ENCODE results near the gene CREB3L2. TPM values are rescaled to one million over a fixed set of nuclear protein-coding genes. Genes with fewer than 3 reads are reported as not detected.

Gene CREB3L2
- total RNA-seq, 1 experiment from 2014 or later: 49.8 TPM

GRCh38 chr7:137850972-137851945 is 150.6 kb downstream of the CREB3L2 start:
- Histone ChIP-seq H2AFZ (ENCODE audit: low read depth, low read length, poor library complexity, severe bottlenecking) (no peak overlapping the region), H3K4me2 (ENCODE audit: low read length) (no peak overlapping the region), H3K36me3 (ENCODE audit: control insufficient read depth in 1 of 2, insufficient read depth in 2 of 2, low read length in 2 of 2) (no peaks in the 10 kb centered on the region), H4K20me1 (ENCODE audit: insufficient read depth) (no peaks in the 10 kb centered on the region), H3K9me2 (ENCODE audit: insufficient read depth) (no peaks in the 10 kb centered on the region), H3K79me2 (ENCODE audit: insufficient read depth, low read length) (no peaks in the 10 kb centered on the region), H3K4me1 (ENCODE audit: control insufficient read depth in 1 of 2, insufficient read depth in 2 of 2, low read length in 2 of 2) (no peaks in the 10 kb centered on the region), H3K4me3 (replicated peaks in 1 of 2; ENCODE audit: low read depth in 1 of 2, low read length in 2 of 2) (no peak overlapping the region), H3K27me3 (ENCODE audit: insufficient read depth, low read length) (no peaks in the 10 kb centered on the region), H3K9ac (ENCODE audit: low read length) (no peak overlapping the region), H3K9me3 (ENCODE audit: control insufficient read depth in 1 of 2, insufficient read depth in 1 of 2, low read depth in 1 of 2, low read length in 2 of 2) (no peaks in the 10 kb centered on the region), H3K27ac (ENCODE audit: low read depth, low read length) (no peak overlapping the region)
- no TSS peak for BruUV-seq (replicated peaks)
- ChIA-PET CTCF (no interaction called here), RAD21 (ENCODE audit: low non-redundant PET in 1 of 2, low total read pairs in 2 of 2, uncharacterized antibody in 2 of 2, unreplicated experiment in 2 of 2) (no interaction called here), POLR2A (no interaction called here)
- TF ChIP-seq POLR2AphosphoS5 (IDR thresholded peaks at IDR 0.05; ENCODE audit: low read depth, low read length) (no peak), POLR2A (IDR thresholded peaks at IDR 0.05; ENCODE audit: borderline replicate concordance, extremely low read depth, insufficient read depth, insufficient read length) (no peak), ATF3 (IDR thresholded peaks at IDR 0.05) (no peak), JUND (IDR thresholded peaks at IDR 0.05) (no peak), EZH2phosphoT487 (IDR thresholded peaks at IDR 0.05; ENCODE audit: borderline replicate concordance) (no peak), REST (IDR thresholded peaks at IDR 0.05; ENCODE audit: low read depth) (no peak), RAD21 (IDR thresholded peaks at IDR 0.05; ENCODE audit: low read depth) (no peak), SIN3A (IDR thresholded peaks at IDR 0.05; ENCODE audit: low read depth) (no peak), ZNF274 (IDR thresholded peaks at IDR 0.05; ENCODE audit: low read depth, low read length) (no peak), FOSL1 (IDR thresholded peaks at IDR 0.05; ENCODE audit: low read depth) (no peak)
- DNase-seq (ENCODE audit: low read depth, low spot score) (no peak), ATAC-seq (no peak)
- intact Hi-C loops (cut with micrococcal nuclease): no loop called here

All from HCT116 (cell line).